ENCODE data around the gene SLC24A4. TPM values are rescaled to one million over a fixed set of nuclear protein-coding genes. Genes with fewer than 3 reads are reported as not detected.
"Not testable (repeated sequence)": the region's sequence is repeated elsewhere in the genome, so short reads cannot be mapped to it uniquely, and the experiment has no call there.

The SLC24A4 gene
- total RNA-seq, 1 experiment from 2014 or later, result not detected

- in situ Hi-C loops (cut with HindIII; ENCODE audit: low pct_unique_long_range_greater_than_20kb, low sequenced_read_pairs), result no loop called here
These were observed 66.7 kb downstream of the SLC24A4 start for GRCh38 chr14:92389598-92390158.

DNA sequence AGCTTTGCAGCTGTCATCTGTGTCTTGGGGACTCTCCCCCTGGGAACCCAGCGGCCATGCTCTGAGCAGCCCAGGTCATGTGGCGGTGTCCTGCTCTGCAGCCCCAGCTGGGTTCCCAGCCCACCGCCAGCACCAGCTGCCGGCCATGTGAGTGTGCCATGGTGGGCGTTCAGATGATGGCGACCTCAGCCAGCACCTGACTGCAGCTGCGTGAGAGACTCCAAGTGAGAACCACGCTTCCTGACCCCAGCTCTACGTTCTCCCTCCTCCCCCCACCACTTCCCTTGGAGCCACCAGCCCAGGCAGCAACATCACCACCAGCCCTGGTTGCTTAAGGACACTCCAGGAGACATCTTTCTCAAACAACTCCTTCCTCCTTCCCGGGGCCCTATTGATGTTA is 68.8 kb downstream of the SLC24A4 start:
- DNase-seq (ENCODE audit: low read depth), result no peak
- in situ Hi-C loops (cut with HindIII; ENCODE audit: low pct_unique_long_range_greater_than_20kb, low sequenced_read_pairs), result no loop called here

More at GRCh38 chr14:92389598-92390158, 66.7 kb downstream of the SLC24A4 start:
- DNase-seq (ENCODE audit: low read depth), result no peak

DNA sequence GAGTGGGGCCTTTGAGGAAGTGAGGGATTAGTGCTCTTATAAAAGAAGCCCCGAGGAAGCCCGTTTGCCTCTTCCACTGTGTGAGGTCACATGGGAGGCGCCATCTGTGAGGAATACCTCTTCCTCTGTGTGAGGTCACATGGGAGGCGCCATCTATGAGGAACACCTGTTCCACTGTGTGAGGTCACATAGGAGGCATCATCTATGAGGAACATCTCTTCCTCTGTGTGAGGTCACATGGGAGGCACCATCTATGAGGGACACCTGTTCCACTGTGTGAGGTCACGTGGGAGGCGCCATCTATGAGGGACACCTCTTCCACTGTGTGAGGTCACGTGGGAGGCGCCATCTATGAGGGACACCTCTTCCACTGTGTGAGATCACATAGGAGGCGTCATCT is 69.7 kb downstream of the SLC24A4 start:
- in situ Hi-C loops (cut with HindIII; ENCODE audit: low pct_unique_long_range_greater_than_20kb, low sequenced_read_pairs), result no loop called here
- DNase-seq (ENCODE audit: low read depth), result no peak

DNA sequence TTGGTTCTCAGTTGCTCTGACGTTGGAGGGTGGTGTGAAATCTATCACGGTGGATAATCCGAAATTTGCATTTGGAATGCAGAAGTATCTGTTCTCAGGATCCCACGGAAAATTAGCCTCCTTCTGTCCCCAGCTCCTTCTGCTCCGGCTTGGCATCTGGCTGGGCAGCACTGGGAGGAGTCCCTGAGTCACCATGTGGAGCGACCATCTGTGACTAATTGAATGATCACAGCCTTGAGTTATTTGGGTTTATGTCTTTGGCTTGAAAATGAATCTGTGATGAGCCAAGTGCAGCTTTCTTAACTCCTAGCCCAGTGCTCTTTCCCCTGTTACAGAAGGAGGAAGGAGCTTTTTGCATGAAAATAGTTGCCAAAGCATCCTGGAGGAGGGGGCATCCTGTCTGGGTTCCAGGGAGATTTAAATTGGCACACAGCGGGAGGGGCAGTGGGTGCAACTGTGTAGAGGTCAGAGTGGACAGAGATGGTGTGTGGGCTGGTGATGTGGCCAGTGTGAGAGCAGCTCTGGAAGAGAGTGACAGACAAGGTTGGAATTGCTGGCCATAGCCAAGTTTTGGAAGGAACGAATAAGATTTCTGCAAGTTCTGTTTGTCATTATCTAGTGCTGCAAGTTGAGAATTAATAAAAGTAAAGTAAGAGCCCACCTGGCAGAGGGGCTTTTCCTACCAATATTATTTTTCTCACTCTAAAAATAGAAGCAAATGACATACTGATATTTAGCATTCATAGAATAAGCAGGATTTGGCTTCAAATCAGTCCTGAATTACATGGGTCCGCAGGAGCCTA is 74.4 kb downstream of the SLC24A4 start:
- DNase-seq (ENCODE audit: low read depth), result peak; percentile 59
- in situ Hi-C loops (cut with HindIII; ENCODE audit: low pct_unique_long_range_greater_than_20kb, low sequenced_read_pairs), result no loop called here

- DNase-seq (ENCODE audit: low read depth), result no peak
- in situ Hi-C loops (cut with HindIII; ENCODE audit: low pct_unique_long_range_greater_than_20kb, low sequenced_read_pairs), result no loop called here
These were observed 75.1 kb downstream of the SLC24A4 start for GRCh38 chr14:92397953-92398564.

DNA sequence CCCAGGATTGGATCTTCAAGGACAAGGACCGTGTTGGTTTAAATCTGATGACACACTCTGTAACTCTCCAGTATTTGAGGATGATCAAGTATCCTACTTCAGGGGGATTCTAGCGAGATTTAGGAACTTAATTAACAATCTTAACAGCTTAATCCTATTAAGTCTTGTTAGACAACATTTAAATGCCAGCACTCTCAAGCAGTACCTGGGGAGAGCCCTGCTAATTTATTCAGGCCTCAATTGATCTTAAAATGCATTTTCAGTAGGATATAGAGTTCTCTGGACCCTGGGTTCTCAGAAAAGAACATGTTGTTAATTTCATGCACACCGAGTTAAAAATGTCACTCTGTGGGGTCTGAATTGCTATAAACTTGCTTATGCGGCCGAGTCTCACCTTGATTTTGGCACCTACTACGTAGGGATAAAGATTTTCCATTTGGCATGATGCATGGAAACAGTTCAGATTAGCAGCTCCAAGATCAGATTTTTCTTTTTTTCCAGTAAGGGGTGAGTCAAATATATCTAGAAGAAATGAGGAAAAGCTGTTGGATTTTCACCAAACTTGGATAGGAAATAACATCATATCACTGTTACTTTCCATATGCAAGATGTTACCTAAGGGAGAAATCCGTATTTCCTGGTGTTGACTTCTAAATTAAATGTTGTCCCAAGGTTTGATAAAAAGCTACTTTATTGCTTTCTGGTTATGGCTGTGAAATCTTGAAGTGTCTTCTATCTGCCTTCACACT is 76.1 kb downstream of the SLC24A4 start:
- DNase-seq (ENCODE audit: low read depth), result no peak
- in situ Hi-C loops (cut with HindIII; ENCODE audit: low pct_unique_long_range_greater_than_20kb, low sequenced_read_pairs), result no loop called here

- in situ Hi-C loops (cut with HindIII; ENCODE audit: low pct_unique_long_range_greater_than_20kb, low sequenced_read_pairs), result no loop called here
- no peak for DNase-seq (ENCODE audit: low read depth)
These were observed 77.8 kb downstream of the SLC24A4 start for GRCh38 chr14:92400579-92401444.

DNA sequence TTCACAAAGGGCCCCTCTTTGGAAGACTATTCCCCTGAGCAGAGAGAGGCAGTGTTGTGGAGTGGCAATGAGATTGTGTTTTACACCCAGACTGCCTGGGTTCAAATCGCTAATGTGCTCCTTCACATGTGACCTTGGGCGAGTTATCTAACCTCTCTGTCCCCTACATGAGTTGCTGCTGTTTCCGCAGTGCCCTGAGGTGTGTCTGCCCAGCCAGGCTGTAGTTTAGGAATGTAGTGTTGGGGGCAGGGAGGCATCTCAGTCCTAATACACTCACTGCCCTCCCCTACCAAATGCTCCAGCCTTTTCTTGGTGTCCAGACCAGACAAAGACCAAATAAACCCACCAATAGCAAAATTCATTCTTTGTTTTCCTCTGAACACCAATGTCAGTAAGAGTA is 78.6 kb downstream of the SLC24A4 start:
- DNase-seq (ENCODE audit: low read depth), result no peak
- in situ Hi-C loops (cut with HindIII; ENCODE audit: low pct_unique_long_range_greater_than_20kb, low sequenced_read_pairs), result no loop called here

GRCh38 chr14:92402500-92402899 is 79.5 kb downstream of the SLC24A4 start:
- DNase-seq (ENCODE audit: low read depth); in situ Hi-C loops (cut with HindIII; ENCODE audit: low pct_unique_long_range_greater_than_20kb, low sequenced_read_pairs): not testable (repeated sequence)

GRCh38 chr14:92404018-92404417 is 81.1 kb downstream of the SLC24A4 start:
- in situ Hi-C loops (cut with HindIII; ENCODE audit: low pct_unique_long_range_greater_than_20kb, low sequenced_read_pairs), result no loop called here
- no peak for DNase-seq (ENCODE audit: low read depth)

DNA sequence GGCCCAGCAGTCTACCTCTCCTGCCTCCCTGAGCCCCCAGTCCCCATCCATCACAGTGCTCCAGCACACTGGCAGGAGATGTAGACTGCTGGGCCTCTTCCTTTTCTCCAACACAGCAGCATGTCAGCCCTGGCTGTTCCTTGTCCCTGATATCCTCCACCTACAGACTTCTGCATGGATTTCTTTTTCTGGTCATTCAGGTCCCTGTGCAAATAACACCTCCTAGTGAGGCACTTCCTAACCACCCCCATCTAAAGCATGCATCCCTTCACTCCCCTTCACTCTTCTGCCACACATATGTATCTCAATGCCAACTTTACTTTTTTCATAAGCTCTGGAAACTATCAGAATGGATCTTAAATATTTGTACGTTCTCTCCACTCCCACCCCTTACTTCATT is 81.5 kb downstream of the SLC24A4 start:
- in situ Hi-C loops (cut with HindIII; ENCODE audit: low pct_unique_long_range_greater_than_20kb, low sequenced_read_pairs), result no loop called here
- DNase-seq (ENCODE audit: low read depth), result no peak

- in situ Hi-C loops (cut with HindIII; ENCODE audit: low pct_unique_long_range_greater_than_20kb, low sequenced_read_pairs), result no loop called here
- no peak for DNase-seq (ENCODE audit: low read depth)
These were observed 82.0 kb downstream of the SLC24A4 start for GRCh38 chr14:92404938-92405337.

- DNase-seq (ENCODE audit: low read depth), result no peak
- in situ Hi-C loops (cut with HindIII; ENCODE audit: low pct_unique_long_range_greater_than_20kb, low sequenced_read_pairs), result no loop called here
These were observed 84.4 kb downstream of the SLC24A4 start for GRCh38 chr14:92407410-92407809.

DNA sequence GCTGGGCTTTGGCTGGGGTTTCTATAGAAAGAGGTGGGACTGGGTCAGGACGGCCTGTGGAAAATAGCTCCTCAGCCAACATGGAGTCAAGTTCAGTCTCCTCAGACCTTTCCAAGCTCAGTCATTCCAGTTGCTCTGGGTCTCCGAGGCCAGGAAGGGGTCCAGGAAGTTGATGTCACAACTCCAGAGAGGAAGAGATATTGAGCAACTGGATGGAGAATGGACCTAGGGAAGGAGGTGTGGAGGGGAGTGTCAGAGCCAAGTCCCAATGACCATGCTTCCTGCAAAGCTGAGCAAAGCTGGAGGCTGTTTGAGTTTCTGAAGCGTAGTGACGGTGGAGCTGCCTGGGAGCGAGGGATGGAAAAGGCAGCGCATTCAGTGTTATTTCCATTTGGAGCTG is 86.1 kb downstream of the SLC24A4 start:
- DNase-seq (ENCODE audit: low read depth), result no peak
- in situ Hi-C loops (cut with HindIII; ENCODE audit: low pct_unique_long_range_greater_than_20kb, low sequenced_read_pairs), result no loop called here

- in situ Hi-C loops (cut with HindIII; ENCODE audit: low pct_unique_long_range_greater_than_20kb, low sequenced_read_pairs), result no loop called here
- DNase-seq (ENCODE audit: low read depth), result no peak
These were observed 88.2 kb downstream of the SLC24A4 start for GRCh38 chr14:92411135-92411534.

DNA sequence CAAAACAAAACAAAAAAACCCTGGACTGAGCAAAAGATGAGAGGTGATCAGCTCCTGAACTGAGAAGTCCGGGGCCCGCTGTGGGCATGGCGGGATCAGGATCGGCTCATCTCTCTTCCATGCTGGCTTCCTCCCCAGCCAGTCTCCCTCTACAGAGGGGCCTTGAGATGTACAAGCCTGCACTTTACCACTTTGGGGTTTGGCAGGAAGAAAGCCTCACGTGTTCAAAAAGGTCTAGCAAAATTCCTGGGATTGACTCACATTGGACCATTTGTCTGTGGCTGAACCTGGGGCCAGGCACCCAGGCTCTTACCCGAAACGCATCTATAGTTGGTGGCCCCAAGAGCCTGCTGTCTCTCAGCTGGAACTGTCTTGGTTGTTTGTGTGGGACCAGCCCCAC is 89.0 kb downstream of the SLC24A4 start:
- in situ Hi-C loops (cut with HindIII; ENCODE audit: low pct_unique_long_range_greater_than_20kb, low sequenced_read_pairs), result no loop called here
- DNase-seq (ENCODE audit: low read depth), result no peak

GRCh38 chr14:92412912-92413311 is 89.9 kb downstream of the SLC24A4 start:
- no peak for DNase-seq (ENCODE audit: low read depth)
- in situ Hi-C loops (cut with HindIII; ENCODE audit: low pct_unique_long_range_greater_than_20kb, low sequenced_read_pairs), result no loop called here

GRCh38 chr14:92413379-92413778 is 90.4 kb downstream of the SLC24A4 start:
- DNase-seq (ENCODE audit: low read depth), result no peak
- in situ Hi-C loops (cut with HindIII; ENCODE audit: low pct_unique_long_range_greater_than_20kb, low sequenced_read_pairs), result no loop called here

All from Caki2 (cell line).